Measurements from ENCODE around the gene GPR171. TPM values are rescaled to one million over a fixed set of nuclear protein-coding genes. Genes with fewer than 3 reads are reported as not detected.

The GPR171 gene
- total RNA-seq, 1 donor from 2014 or later = not detected

- TF ChIP-seq, protein P1, sequence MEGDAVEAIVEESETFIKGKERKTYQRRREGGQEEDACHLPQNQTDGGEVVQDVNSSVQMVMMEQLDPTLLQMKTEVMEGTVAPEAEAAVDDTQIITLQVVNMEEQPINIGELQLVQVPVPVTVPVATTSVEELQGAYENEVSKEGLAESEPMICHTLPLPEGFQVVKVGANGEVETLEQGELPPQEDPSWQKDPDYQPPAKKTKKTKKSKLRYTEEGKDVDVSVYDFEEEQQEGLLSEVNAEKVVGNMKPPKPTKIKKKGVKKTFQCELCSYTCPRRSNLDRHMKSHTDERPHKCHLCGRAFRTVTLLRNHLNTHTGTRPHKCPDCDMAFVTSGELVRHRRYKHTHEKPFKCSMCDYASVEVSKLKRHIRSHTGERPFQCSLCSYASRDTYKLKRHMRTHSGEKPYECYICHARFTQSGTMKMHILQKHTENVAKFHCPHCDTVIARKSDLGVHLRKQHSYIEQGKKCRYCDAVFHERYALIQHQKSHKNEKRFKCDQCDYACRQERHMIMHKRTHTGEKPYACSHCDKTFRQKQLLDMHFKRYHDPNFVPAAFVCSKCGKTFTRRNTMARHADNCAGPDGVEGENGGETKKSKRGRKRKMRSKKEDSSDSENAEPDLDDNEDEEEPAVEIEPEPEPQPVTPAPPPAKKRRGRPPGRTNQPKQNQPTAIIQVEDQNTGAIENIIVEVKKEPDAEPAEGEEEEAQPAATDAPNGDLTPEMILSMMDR (IDR thresholded peaks at IDR 0.05) = no peak
- no peak for TF ChIP-seq EZH2phosphoT487 (IDR thresholded peaks at IDR 0.05)
- TF ChIP-seq EZH2 (IDR thresholded peaks at IDR 0.05) = no peak
- no peaks in the 10 kb centered on the region for H3K36me3 Mint-ChIP-seq
- no peaks in the 10 kb centered on the region for H3K79me2 ChIP-seq (ENCODE audit: low read depth)
- H3K27me3 ChIP-seq = no peaks in the 10 kb centered on the region
- no peaks in the 10 kb centered on the region for H3K36me3 ChIP-seq
- no peak for DNase-seq (ENCODE audit: low spot score)
- H4K20me1 ChIP-seq (ENCODE audit: low read depth) = no peaks in the 10 kb centered on the region
- H3K4me3 Mint-ChIP-seq = no peak overlapping the region
- no peaks in the 10 kb centered on the region for H3K9me3 ChIP-seq (ENCODE audit: low read depth)
- H3F3A ChIP-seq (ENCODE audit: low read depth) = no peaks in the 10 kb centered on the region
- no peaks in the 10 kb centered on the region for H3K9me3 Mint-ChIP-seq
- H3K27ac ChIP-seq = no peak overlapping the region
- H3K4me1 ChIP-seq = peaks cover 7% of the 10 kb centered on the region
- no peak overlapping the region for H2AFZ ChIP-seq (replicated peaks)
- H3K4me1 Mint-ChIP-seq = no peaks in the 10 kb centered on the region
- no peak overlapping the region for H3K27ac Mint-ChIP-seq
- no peak overlapping the region for H3K4me3 ChIP-seq
- no peaks in the 10 kb centered on the region for H3K27me3 Mint-ChIP-seq (ENCODE audit: insufficient read depth, low read depth)
- no peak overlapping the region for H3K9ac ChIP-seq
- H3K4me2 ChIP-seq = no peak overlapping the region
These were observed 10.9 kb upstream of the GPR171 start for GRCh38 chr3:151213881-151214280.

DNA sequence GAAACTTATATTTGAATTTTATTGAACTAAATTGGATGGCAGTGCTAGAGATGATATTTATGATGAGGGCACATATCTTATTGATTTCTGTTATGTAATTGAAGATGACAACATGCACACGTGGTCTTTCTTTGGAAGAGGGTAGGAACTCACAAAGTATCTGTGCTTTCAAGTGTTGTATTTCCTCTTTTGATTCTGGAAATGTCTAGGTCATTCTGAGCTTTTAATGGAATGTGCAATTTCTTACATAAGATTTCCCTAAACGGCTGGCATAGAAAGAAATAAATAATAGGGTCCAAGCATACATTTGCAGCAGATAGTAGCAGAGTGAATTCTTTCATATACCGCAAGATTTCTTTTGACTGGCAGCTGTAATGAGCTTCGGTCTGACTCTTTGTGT is 10.1 kb upstream of the GPR171 start:
- TF ChIP-seq EZH2 (IDR thresholded peaks at IDR 0.05) (no peak), EZH2phosphoT487 (IDR thresholded peaks at IDR 0.05) (no peak)
- TF ChIP-seq, protein P1 (IDR thresholded peaks at IDR 0.05) = no peak
- Histone ChIP-seq H3K4me1 (peaks cover 7% of the 10 kb centered on the region), H3K4me2 (no peak overlapping the region), H3K27ac (no peak overlapping the region), H3F3A (ENCODE audit: low read depth) (no peaks in the 10 kb centered on the region), H3K79me2 (ENCODE audit: low read depth) (no peaks in the 10 kb centered on the region), H4K20me1 (ENCODE audit: low read depth) (no peaks in the 10 kb centered on the region), H3K9me3 (ENCODE audit: low read depth) (no peaks in the 10 kb centered on the region), H3K36me3 (no peaks in the 10 kb centered on the region), H3K9ac (no peak overlapping the region), H2AFZ (replicated peaks) (no peak overlapping the region), H3K4me3 (no peak overlapping the region), H3K27me3 (no peaks in the 10 kb centered on the region)
- H3K4me3 Mint-ChIP-seq = no peak overlapping the region
- no peaks in the 10 kb centered on the region for H3K9me3 Mint-ChIP-seq
- no peaks in the 10 kb centered on the region for H3K4me1 Mint-ChIP-seq
- DNase-seq (ENCODE audit: low spot score) = no peak
- H3K27ac Mint-ChIP-seq = no peak overlapping the region
- no peaks in the 10 kb centered on the region for H3K27me3 Mint-ChIP-seq (ENCODE audit: insufficient read depth, low read depth)
- H3K36me3 Mint-ChIP-seq = no peaks in the 10 kb centered on the region

GRCh38 chr3:151210676-151211381 is 7.8 kb upstream of the GPR171 start:
- no peaks in the 10 kb centered on the region for H3K79me2 ChIP-seq (ENCODE audit: low read depth)
- H3K36me3 Mint-ChIP-seq = peaks cover 2% of the 10 kb centered on the region
- peak; percentile 15 for DNase-seq (ENCODE audit: low spot score)
- no peak overlapping the region for H3K9ac ChIP-seq
- no peak overlapping the region for H3K27ac ChIP-seq
- no peaks in the 10 kb centered on the region for H3F3A ChIP-seq (ENCODE audit: low read depth)
- no peak for TF ChIP-seq EZH2 (IDR thresholded peaks at IDR 0.05)
- TF ChIP-seq, protein P1 (IDR thresholded peaks at IDR 0.05) = no peak
- TF ChIP-seq EZH2phosphoT487 (IDR thresholded peaks at IDR 0.05) = no peak
- H3K9me3 ChIP-seq (ENCODE audit: low read depth) = no peaks in the 10 kb centered on the region
- no peaks in the 10 kb centered on the region for H3K36me3 ChIP-seq
- H3K27ac Mint-ChIP-seq = no peak overlapping the region
- no peaks in the 10 kb centered on the region for H3K9me3 Mint-ChIP-seq
- no peaks in the 10 kb centered on the region for H3K27me3 ChIP-seq
- no peaks in the 10 kb centered on the region for H4K20me1 ChIP-seq (ENCODE audit: low read depth)
- H3K4me1 Mint-ChIP-seq = no peaks in the 10 kb centered on the region
- no peak overlapping the region for H3K4me3 Mint-ChIP-seq
- peaks cover 7% of the 10 kb centered on the region for H3K4me1 ChIP-seq
- H3K27me3 Mint-ChIP-seq (ENCODE audit: insufficient read depth, low read depth) = no peaks in the 10 kb centered on the region
- no peak overlapping the region for H3K4me3 ChIP-seq
- H3K4me2 ChIP-seq = no peak overlapping the region
- H2AFZ ChIP-seq (replicated peaks) = no peak overlapping the region
